ENCODE data around the gene NCR1. TPM values are rescaled to one million over a fixed set of nuclear protein-coding genes. Genes with fewer than 3 reads are reported as not detected.
"Not testable (repeated sequence)": the region's sequence is repeated elsewhere in the genome, so short reads cannot be mapped to it uniquely, and the experiment has no call there.

The NCR1 gene
- total RNA-seq, 2 donors from 2014 or later: 2.2 TPM; not detected in 1

DNA sequence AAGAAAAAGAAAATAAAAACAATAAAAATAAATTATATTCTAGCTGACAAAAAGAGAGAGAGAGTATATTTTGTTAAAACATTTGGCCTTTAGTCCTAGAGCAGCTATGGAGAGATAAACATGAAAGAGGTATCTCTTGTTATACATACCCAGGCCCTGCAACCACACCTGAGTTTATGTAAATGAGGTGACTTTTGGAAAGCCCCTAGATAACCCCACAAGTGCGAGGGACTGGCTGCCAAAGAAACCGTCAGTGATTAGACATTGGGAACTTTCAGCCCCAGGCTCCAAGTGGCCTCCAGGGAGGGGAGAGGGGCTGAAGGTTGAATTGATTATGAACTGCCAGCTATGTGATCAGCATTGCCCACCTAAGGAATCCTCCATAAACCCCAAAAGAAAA is 43.5 kb downstream of the NCR1 start:
- TF ChIP-seq, protein P1, sequence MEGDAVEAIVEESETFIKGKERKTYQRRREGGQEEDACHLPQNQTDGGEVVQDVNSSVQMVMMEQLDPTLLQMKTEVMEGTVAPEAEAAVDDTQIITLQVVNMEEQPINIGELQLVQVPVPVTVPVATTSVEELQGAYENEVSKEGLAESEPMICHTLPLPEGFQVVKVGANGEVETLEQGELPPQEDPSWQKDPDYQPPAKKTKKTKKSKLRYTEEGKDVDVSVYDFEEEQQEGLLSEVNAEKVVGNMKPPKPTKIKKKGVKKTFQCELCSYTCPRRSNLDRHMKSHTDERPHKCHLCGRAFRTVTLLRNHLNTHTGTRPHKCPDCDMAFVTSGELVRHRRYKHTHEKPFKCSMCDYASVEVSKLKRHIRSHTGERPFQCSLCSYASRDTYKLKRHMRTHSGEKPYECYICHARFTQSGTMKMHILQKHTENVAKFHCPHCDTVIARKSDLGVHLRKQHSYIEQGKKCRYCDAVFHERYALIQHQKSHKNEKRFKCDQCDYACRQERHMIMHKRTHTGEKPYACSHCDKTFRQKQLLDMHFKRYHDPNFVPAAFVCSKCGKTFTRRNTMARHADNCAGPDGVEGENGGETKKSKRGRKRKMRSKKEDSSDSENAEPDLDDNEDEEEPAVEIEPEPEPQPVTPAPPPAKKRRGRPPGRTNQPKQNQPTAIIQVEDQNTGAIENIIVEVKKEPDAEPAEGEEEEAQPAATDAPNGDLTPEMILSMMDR (IDR thresholded peaks at IDR 0.05): no peak
- no peak for DNase-seq (ENCODE audit: low spot score)

GRCh38 chr19:54950580-54950979 is 44.6 kb downstream of the NCR1 start:
- not testable (repeated sequence) for H3K36me3 ChIP-seq; H3K9me3 ChIP-seq; DNase-seq (ENCODE audit: low spot score); H3K27me3 ChIP-seq (replicated peaks; ENCODE audit: insufficient read depth); ATAC-seq (ENCODE audit: insufficient number of reproducible peaks, low FRiP score, low read depth); H3K4me1 ChIP-seq (ENCODE audit: control insufficient read depth in 1 of 2, low read depth in 2 of 2); H3K27ac ChIP-seq; H3K4me3 ChIP-seq

More for the DNA sequence above, 43.5 kb downstream of the NCR1 start:
- Histone ChIP-seq H3K4me3 (no peak overlapping the region), H3K27me3 (replicated peaks; ENCODE audit: insufficient read depth) (no peaks in the 10 kb centered on the region), H3K36me3 (no peaks in the 10 kb centered on the region), H3K27ac (no peak overlapping the region), H3K9me3 (no peaks in the 10 kb centered on the region), H3K4me1 (ENCODE audit: control insufficient read depth in 1 of 2, low read depth in 2 of 2) (no peaks in the 10 kb centered on the region)
- no peak for ATAC-seq (ENCODE audit: insufficient number of reproducible peaks, low FRiP score, low read depth)

GRCh38 chr19:54952591-54953344 is 46.8 kb downstream of the NCR1 start:
- no peaks in the 10 kb centered on the region for H3K27me3 ChIP-seq (replicated peaks; ENCODE audit: insufficient read depth)
- no peaks in the 10 kb centered on the region for H3K36me3 ChIP-seq
- H3K27ac ChIP-seq: no peak overlapping the region
- TF ChIP-seq, protein P1 (IDR thresholded peaks at IDR 0.05): no peak
- H3K4me3 ChIP-seq: no peak overlapping the region
- H3K9me3 ChIP-seq: no peaks in the 10 kb centered on the region
- ATAC-seq (ENCODE audit: insufficient number of reproducible peaks, low FRiP score, low read depth) (no peak), DNase-seq (ENCODE audit: low spot score) (no peak)
- H3K4me1 ChIP-seq (ENCODE audit: control insufficient read depth in 1 of 2, low read depth in 2 of 2): no peaks in the 10 kb centered on the region

DNA sequence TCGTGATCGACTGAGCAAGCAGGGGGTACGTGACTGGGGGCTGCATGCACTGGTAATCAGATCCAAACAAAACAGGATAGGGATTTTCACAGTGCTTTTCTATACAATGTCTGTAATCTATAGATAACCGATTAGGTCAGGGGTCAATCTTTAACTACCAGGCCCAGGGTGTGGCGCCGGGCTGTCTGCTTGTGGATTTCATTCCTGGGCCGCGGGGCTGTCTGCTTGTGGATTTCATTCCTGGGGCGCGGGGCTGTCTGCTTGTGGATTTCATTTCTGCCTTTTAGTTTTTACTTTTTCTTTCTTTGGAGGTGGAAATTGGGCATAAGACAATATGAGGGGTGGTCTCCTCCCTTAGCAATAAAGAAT is 47.4 kb downstream of the NCR1 start:
- not testable (repeated sequence) for H3K27ac ChIP-seq; H3K36me3 ChIP-seq; H3K4me1 ChIP-seq (ENCODE audit: control insufficient read depth in 1 of 2, low read depth in 2 of 2); ATAC-seq (ENCODE audit: insufficient number of reproducible peaks, low FRiP score, low read depth); H3K4me3 ChIP-seq; DNase-seq (ENCODE audit: low spot score); H3K27me3 ChIP-seq (replicated peaks; ENCODE audit: insufficient read depth); H3K9me3 ChIP-seq

DNA sequence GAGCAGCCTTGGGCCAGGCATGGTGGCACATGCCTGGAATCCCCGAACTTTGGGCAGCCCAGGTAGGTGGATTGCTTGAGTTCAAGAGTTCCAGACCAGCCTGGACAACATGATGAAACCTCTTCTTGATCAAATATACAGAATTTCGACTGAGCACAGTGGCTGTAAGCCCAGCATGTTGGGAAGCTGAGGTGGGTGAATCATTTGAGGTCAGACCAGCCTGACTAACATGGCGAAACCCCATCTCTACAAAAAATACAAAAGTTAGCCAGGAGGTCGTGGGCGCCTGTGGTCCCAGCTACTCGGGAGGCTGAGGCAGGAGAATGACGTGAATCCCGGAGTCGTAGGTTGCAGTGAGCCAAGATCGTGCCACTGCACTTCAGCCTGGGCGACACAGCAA is 49.4 kb downstream of the NCR1 start:
- no peak for ATAC-seq (ENCODE audit: insufficient number of reproducible peaks, low FRiP score, low read depth)

DNA sequence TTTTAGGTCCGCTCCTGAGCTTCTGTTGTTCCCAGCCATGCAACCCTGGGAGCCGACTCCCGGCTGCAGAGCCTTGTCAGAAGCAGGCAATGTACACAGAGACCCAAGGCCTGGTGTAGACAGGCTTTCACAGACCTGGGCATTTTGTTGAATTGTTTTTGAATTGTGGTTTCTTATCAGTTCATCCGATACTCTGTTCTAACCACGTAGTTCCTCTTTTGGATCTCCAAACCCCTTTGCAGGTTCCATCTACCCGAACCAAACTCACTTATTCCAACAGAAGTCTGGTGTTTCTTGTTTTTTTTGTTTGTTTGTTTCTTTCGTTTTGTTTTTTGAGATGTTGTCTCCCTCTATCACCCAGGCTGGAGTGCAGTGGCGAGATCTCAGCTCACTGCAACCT is 53.9 kb downstream of the NCR1 start:
- no peak for DNase-seq (ENCODE audit: low spot score)
- TF ChIP-seq, protein P1 (IDR thresholded peaks at IDR 0.05): no peak
- Histone ChIP-seq H3K27me3 (replicated peaks; ENCODE audit: insufficient read depth) (no peaks in the 10 kb centered on the region), H3K36me3 (no peaks in the 10 kb centered on the region), H3K9me3 (no peaks in the 10 kb centered on the region), H3K4me3 (no peak overlapping the region), H3K27ac (no peak overlapping the region), H3K4me1 (ENCODE audit: control insufficient read depth in 1 of 2, low read depth in 2 of 2) (no peaks in the 10 kb centered on the region)
- ATAC-seq (ENCODE audit: insufficient number of reproducible peaks, low FRiP score, low read depth): no peak

More for the DNA sequence above, 49.4 kb downstream of the NCR1 start:
- H3K36me3 ChIP-seq: no peaks in the 10 kb centered on the region
- no peak for DNase-seq (ENCODE audit: low spot score)
- H3K27ac ChIP-seq: no peak overlapping the region
- H3K27me3 ChIP-seq (replicated peaks; ENCODE audit: insufficient read depth): no peaks in the 10 kb centered on the region
- H3K4me1 ChIP-seq (ENCODE audit: control insufficient read depth in 1 of 2, low read depth in 2 of 2): no peaks in the 10 kb centered on the region
- no peaks in the 10 kb centered on the region for H3K9me3 ChIP-seq
- TF ChIP-seq, protein P1 (IDR thresholded peaks at IDR 0.05): no peak
- no peak overlapping the region for H3K4me3 ChIP-seq

Other genes starting within 250 kb of the NCR1 start
- gene LILRB4, start 243.2 kb upstream of the NCR1 start, total RNA-seq: 10 to 100 TPM in 1 of 2 donors, 1 to 10 TPM in 1; 8.5 to 22.5 TPM
- gene KIR3DL3, start 181.7 kb upstream of the NCR1 start, total RNA-seq: not detected
- gene KIR2DL3, start 167.6 kb upstream of the NCR1 start, total RNA-seq: not detected
- gene KIR2DL1, start 136.4 kb upstream of the NCR1 start, total RNA-seq: not detected
- under 1 TPM in 1 of 2 donors, not detected in 1; 0.54 TPM for gene KIR2DL4, start 102.5 kb upstream of the NCR1 start, total RNA-seq
- gene KIR3DL1, start 89.7 kb upstream of the NCR1 start, total RNA-seq: not detected
- gene KIR2DS4, start 73.5 kb upstream of the NCR1 start, total RNA-seq: not detected
- gene KIR3DL2, start 55.7 kb upstream of the NCR1 start, total RNA-seq: not detected
- gene FCAR, start 31.9 kb upstream of the NCR1 start, total RNA-seq: 1 to 10 TPM in 1 of 2 donors, under 1 TPM in 1; 0.68 to 7.1 TPM
- gene NLRP7, start 41.4 kb downstream of the NCR1 start, total RNA-seq: not detected
- 1 to 10 TPM in 1 of 2 donors, under 1 TPM in 1; 0.41 to 1.7 TPM for gene NLRP2, start 60.2 kb downstream of the NCR1 start, total RNA-seq
- not detected for gene GP6, start 132.1 kb downstream of the NCR1 start, total RNA-seq
- gene RDH13, start 157.0 kb downstream of the NCR1 start, total RNA-seq: 10 to 100 TPM; 22.2 to 23.6 TPM
- 10 to 100 TPM in 1 of 2 donors, 1 to 10 TPM in 1; 5.4 to 16.3 TPM for gene EPS8L1, start 169.7 kb downstream of the NCR1 start, total RNA-seq
- gene PPP1R12C, start 211.5 kb downstream of the NCR1 start, total RNA-seq: 100 to 1,000 TPM; 194 to 250 TPM
- not detected for gene TNNT1, start 243.1 kb downstream of the NCR1 start, total RNA-seq